Measurements from ENCODE around the gene OBSCN.

Gene OBSCN

DNA sequence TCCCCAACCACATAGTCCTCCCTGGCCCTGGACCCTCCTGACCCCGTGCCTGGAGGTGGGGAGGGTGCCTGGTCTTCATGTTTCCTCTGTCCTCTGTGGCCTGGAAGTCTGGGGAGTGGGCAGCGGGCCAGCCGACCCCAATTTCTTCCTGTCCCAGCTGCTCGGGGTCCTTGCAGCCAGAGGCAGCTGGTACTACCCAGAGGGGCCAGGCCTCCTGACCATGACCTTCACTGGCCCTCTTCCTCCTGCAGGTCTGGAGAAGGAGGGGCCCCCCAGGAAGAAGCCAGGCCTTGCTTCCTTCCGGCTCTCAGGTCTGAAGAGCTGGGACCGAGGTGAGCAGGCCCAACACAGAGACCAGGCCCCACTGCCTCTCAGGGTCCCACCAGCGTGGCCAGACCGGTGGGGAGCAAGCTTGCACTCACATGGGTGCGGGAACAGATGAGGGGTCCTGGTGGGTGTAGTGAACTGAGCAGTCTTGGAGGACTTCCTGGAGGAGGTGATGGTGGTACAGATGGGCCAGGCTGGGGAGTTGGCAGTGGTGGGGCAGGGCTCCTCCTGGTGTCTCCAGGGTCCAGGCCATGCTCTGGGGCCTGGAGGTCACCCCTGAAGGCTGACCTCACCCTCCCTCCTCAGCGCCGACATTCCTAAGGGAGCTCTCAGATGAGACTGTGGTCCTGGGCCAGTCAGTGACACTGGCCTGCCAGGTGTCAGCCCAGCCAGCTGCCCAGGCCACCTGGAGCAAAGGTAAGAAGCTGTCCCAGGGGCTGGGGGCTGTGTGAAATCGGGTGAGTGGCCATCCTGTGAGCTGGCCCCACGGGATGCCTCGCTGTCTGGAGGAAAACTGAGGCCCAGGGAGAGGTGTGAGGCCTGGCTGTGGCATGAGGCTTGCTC lies 166.1 kb downstream of the OBSCN start:
- DNase-seq = no peak

- no peak for DNase-seq
Measured at GRCh38 chr1:228374711-228375577, 167.1 kb downstream of the OBSCN start.

DNA sequence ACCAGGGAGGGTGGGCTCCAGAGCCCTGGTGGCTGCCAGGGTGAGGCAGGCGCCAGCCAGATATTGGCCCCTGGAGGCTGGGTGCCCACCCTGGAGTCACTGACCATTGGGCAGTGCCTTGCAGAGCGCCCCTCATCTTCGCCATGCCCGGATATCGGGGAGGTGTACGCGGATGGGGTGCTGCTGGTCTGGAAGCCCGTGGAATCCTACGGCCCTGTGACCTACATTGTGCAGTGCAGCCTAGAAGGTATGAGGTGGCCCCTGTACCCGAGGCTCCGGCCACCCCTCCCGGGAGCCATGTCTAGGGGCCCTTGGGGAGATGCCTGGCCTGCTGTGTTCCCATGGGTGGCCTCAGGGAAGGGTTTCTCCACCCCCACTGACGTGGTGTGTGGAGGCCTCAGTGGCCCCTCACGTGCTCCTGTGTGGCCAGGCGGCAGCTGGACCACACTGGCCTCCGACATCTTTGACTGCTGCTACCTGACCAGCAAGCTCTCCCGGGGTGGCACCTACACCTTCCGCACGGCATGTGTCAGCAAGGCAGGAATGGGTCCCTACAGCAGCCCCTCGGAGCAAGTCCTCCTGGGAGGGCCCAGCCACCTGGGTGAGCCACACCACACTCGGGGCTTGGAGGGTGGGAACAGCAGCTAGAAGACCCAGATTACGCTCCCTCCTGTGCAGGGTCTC lies 167.9 kb downstream of the OBSCN start:
- no peak for DNase-seq

- DNase-seq = no peak
Measured at GRCh38 chr1:228376262-228376628, 168.4 kb downstream of the OBSCN start.

GRCh38 chr1:228376651-228377631 lies 169.1 kb downstream of the OBSCN start:
- DNase-seq = no peak

DNA sequence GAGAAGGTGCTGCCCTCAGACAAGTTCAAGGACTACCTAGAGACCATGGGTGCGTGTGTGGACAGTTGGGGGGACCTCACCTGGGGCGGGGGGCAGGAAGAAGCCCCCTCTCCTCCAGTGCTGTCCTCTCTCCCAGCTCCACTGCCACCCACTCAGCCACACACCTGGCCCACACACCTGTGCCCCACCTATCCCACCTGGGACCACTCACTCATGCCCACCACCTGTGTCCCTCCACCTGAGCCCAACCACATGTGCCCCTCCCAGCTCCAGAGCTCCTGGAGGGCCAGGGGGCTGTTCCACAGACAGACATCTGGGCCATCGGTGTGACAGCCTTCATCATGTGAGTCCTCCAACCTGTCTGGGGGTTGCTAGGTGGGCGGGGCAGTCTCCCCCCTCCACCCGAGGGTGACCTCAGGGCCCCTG lies 169.8 kb downstream of the OBSCN start:
- DNase-seq = no peak

- peak; percentile 76 for DNase-seq
Measured at GRCh38 chr1:228378090-228378872, 170.4 kb downstream of the OBSCN start.

- no peak for DNase-seq
Measured at GRCh38 chr1:228378873-228379460, 171.1 kb downstream of the OBSCN start.

DNA sequence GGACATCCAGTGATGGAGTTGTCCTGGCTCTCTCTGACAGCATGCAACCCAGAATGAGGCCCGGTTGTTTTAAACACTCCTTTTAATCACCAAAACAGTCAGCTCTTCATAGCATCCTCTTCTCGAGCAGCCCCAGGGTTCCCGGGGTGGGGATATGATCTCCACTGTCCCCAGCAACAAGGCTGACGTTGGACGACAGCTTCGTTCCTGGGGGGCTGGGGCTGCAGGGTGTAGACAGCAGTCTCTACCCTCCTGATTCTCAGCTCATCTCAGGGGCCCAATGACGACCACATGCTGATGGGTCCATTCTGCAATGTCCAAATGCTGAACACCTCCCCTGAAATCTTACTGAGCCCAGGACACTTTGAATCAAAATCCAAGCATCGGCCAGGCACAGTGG lies 171.8 kb downstream of the OBSCN start:
- DNase-seq = no peak

- no peak for DNase-seq
Measured at GRCh38 chr1:228381356-228381755, 173.5 kb downstream of the OBSCN start.

DNA sequence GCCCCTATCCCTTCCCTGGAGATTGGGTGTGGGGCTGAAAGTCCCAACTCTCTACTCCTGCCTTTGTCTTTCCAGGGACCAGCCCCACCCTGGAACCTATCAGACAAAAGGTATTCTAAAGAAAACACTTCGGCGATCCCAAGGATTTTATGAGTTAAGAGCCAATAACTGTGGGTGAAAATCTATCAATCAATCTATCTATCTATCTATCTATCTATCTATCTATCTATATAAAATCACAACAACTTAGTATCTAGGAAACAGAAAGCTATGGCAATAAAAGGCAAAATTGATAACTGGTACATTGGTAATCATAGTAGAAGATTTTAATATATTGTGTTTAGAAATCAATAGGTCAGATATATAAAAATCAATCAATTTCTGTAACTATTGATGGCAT lies 175.9 kb downstream of the OBSCN start:
- no peak for DNase-seq

- DNase-seq = no peak
Measured at GRCh38 chr1:228385232-228385631, 177.4 kb downstream of the OBSCN start.

- no peak for DNase-seq
Measured at GRCh38 chr1:228387321-228387720, 179.5 kb downstream of the OBSCN start.

DNA sequence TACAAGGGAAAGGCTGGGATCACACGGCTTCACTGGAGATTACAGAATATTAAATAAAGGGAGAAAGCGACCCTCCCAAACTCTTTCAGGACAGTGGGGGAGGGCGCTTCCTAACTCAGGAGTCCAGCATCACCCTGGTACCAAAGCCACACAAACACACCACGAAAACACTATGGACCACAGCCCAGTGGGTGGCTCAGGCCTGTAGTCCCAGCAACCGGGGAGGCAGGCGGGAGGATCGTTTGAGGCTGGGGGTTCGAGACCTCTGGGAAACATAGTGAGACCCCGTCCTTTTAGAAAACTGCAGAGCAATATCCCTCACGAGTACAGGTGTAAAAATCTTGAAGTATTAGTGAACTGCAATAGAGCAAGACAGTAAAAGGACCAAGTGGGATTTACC lies 182.8 kb downstream of the OBSCN start:
- DNase-seq = no peak

DNA sequence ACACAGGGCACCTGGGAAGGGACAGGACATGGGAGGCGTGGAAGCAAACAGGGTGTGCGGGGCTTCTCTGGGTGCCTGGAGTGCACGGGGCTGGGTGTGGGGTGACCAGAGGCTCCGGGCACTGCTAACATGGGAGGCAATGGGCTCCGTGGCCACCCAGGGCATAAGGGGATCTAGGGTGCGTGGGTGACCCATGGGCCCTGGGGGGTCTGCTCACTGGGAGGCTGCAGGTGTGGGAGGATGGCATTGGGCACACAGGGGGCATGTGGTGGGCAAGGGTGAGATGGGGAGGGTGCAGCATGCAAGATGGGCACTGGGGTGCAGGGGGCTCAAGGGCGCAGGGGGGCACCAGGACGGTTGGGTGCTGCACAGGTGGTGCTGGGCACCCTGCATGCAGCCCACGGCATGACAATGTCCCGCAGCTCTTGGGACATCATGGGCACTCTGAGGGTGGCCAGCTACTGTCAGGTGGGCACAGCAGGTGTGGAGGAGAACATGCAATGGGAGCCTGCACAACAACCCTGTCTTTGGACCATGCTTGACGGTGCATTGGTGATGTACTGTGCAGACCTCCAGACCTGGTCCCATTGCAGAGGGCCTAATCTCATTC lies 183.7 kb downstream of the OBSCN start:
- no peak for DNase-seq

DNA sequence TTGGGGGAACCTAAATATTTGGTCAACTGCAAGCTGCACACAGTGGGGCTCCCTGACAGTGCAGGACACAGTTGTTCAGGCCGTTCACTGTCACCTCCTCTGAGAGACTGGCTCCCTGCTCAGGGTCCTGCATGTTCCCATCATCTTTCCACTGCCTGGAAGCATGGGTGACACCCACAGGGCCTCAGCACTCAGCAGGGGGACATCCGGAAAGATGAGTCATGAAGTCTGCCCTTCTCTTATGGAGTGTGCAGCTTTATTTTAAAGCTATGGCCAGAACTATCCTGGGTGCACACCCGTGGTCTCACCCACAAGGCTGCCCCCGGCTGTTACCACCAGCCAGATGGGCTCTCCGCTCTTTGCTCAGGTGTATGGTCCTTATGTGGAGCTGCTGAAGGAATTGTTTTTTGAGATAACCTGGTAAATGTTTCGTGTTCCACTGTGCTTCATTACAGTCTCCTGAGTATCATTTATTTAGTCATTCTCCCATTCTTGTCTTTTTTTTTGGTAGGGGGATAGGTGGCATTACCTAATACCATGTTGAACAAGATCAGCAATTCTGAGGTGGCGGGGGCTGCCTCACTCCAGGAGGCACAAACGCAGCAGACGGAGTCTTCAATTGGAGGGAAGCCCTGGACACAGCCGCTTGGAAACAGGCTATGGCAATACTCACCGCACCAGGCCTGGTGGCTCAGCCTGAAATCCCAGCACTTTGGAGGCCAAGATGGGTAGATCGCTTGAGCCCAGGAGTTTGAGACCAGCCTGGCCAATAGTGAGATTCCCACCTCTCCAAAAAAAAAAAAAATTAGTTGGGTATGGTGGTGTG lies 184.5 kb downstream of the OBSCN start:
- no peak for DNase-seq

DNA sequence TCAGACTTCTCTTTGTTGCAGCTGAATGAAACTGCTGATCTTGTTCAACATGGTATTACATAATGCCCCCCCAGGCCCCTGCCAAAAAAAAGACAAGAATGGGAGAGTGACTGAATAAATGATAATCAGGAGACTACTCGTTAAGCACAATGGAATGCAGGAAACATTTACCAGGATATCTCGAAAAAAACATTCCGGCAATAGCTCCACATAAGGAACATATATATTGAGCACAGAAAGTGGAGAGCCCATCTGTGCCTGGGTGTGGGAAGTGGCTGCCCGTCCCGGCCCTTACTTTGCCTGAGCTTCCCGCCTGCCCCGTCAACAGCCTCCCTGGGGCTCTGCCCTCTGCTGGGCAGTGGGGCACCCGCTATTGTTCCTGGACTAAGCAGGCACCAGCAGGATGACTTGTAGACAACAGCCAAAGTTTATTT lies 185.4 kb downstream of the OBSCN start:
- no peak for DNase-seq

DNA sequence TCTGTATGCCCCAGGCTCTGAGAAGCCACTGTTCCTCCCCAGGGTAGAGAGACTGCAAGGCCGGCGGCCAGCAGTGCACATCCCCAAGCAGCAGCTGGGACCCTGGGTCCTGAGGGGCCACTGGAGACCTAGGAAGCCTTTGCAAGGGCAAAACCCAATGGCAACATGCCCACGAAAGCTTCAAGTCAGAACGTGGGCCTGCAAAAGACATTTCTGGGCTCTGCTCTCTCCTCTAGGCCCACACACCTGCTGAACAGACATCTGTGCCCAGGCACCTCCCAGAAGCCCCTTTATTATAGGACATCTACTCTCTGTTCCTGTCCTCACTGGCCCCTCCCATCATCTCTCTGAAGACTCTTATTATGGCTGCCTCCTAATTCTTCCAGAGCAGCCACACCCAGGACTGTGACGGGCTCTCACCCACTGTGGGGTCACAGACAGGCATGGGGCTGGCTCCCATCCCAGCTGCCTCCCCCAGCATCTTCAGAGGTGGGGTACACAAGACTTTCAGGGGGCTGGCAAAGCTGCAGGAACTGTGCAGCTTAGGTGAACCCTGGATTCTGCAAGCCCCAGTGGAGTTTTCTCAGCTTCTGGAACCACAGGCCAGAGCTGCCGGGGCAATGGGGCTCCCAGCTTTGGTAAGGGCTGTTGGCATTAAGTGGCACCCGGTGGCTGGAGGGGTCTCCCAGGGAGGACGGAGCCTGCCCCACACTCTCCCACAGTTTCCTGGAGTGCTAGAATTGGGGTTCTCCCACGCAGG lies 186.1 kb downstream of the OBSCN start:
- DNase-seq = no peak
